Activated T-helper 1 cell treated with anti-CD3 and anti-CD28 coated beads, Interleukin-12 subunit alpha, Interleukin-12 subunit beta, Interleukin-2, Interleukin-4 antibody, amounts not matched to agents 30 ng/mL and 10 ng/mL and 1 ng/mL, durations not matched to agents 14 hours and 24 hours and 36 hours (primary cell): ENCODE results near the gene DAPP1. TPM values are rescaled to one million over a fixed set of nuclear protein-coding genes. Genes with fewer than 3 reads are reported as not detected.
"Not testable (repeated sequence)": the region's sequence is repeated elsewhere in the genome, so short reads cannot be mapped to it uniquely, and the experiment has no call there.

Experiments used
- DNase-seq: peaks from one replicate; pipeline ENCODE4 v3.0.0; 2021; ENCODE audit warnings: low spot score
- H3K27ac Mint-ChIP-seq: one replicate; pipeline ENCODE4 v1.8.0; 2021; ENCODE audit warnings: mild to moderate bottlenecking, mixed read lengths
- H3K27me3 Mint-ChIP-seq: one replicate; pipeline ENCODE4 v1.8.0; 2022; ENCODE audit warnings: mild to moderate bottlenecking, moderate library complexity, mixed read lengths; ENCODE audit not compliant: insufficient read depth
- H3K36me3 Mint-ChIP-seq: one replicate; pipeline ENCODE4 v1.8.0; 2021; ENCODE audit warnings: low read depth, mixed read lengths
- H3K4me1 Mint-ChIP-seq: one replicate; pipeline ENCODE4 v1.8.0; 2021; ENCODE audit warnings: low read depth, mixed read lengths
- H3K4me3 Mint-ChIP-seq: one replicate; pipeline ENCODE4 v1.8.0; 2021; ENCODE audit warnings: mild to moderate bottlenecking, moderate library complexity, mixed read lengths
- H3K9me3 Mint-ChIP-seq: one replicate; pipeline ENCODE4 v1.8.0; 2021; ENCODE audit warnings: mixed read lengths
- intact Hi-C: fragments of 100-400 bp; cut with micrococcal nuclease; formaldehyde crosslinking; loops from one replicate; pipeline ENCODE4 v1.15.1; 2024
- total RNA-seq: library from RNA; stranded (reverse); gene quantifications from 2 replicates; pipeline ENCODE4 v1.2.3, GENCODE V29; 2022

The DAPP1 gene
- total RNA-seq, 1 donor from 2014 or later = 40.2 TPM

GRCh38 chr4:99827857-99828256 lies 11.2 kb downstream of the DAPP1 start:
- intact Hi-C loops = loop anchor here (1.0 kb wide), 1 partner anchor 11 kb away; no protein-coding TSS in a partner anchor
- Mint-ChIP-seq H3K9me3 (no peaks in the 10 kb centered on the region), H3K4me3 (no peak overlapping the region), H3K27me3 (no peaks in the 10 kb centered on the region), H3K27ac (peak overlapping the region; percentile 45), H3K4me1 (peaks cover 57% of the 10 kb centered on the region), H3K36me3 (peaks cover 30% of the 10 kb centered on the region)
- DNase-seq = no peak

- Mint-ChIP-seq H3K4me1 (peaks cover 54% of the 10 kb centered on the region), H3K27ac (peak overlapping the region; percentile 41), H3K27me3 (no peaks in the 10 kb centered on the region), H3K4me3 (no peak overlapping the region), H3K36me3 (peaks cover 28% of the 10 kb centered on the region), H3K9me3 (no peaks in the 10 kb centered on the region)
- no peak for DNase-seq
- intact Hi-C loops = loop anchor here (1.0 kb wide), 1 partner anchor 11 kb away; no protein-coding TSS in a partner anchor
Measured at GRCh38 chr4:99828477-99828876, 11.8 kb downstream of the DAPP1 start.

GRCh38 chr4:99830051-99830450 lies 13.4 kb downstream of the DAPP1 start:
- DNase-seq, intact Hi-C loops, H3K27me3 Mint-ChIP-seq, H3K27ac Mint-ChIP-seq, H3K4me3 Mint-ChIP-seq, H3K9me3 Mint-ChIP-seq: not testable (repeated sequence)
- Mint-ChIP-seq H3K36me3 (peaks cover 22% of the 10 kb centered on the region), H3K4me1 (peaks cover 38% of the 10 kb centered on the region)

GRCh38 chr4:99832321-99832720 lies 15.7 kb downstream of the DAPP1 start:
- Mint-ChIP-seq H3K4me3 (no peak overlapping the region), H3K4me1 (peaks cover 19% of the 10 kb centered on the region), H3K36me3 (peaks cover 31% of the 10 kb centered on the region), H3K27ac (no peak overlapping the region), H3K27me3 (no peaks in the 10 kb centered on the region), H3K9me3 (no peaks in the 10 kb centered on the region)
- DNase-seq = no peak
- intact Hi-C loops = no loop called here

- Mint-ChIP-seq H3K36me3 (peaks cover 30% of the 10 kb centered on the region), H3K9me3 (no peaks in the 10 kb centered on the region), H3K27ac (no peak overlapping the region), H3K4me3 (no peak overlapping the region), H3K27me3 (no peaks in the 10 kb centered on the region), H3K4me1 (peaks cover 15% of the 10 kb centered on the region)
- intact Hi-C loops = no loop called here
- DNase-seq = no peak
Measured at GRCh38 chr4:99832758-99833157, 16.1 kb downstream of the DAPP1 start.

- DNase-seq = no peak
- no peaks in the 10 kb centered on the region for H3K9me3 Mint-ChIP-seq
- H3K4me1 Mint-ChIP-seq = peaks cover 15% of the 10 kb centered on the region
- H3K27me3 Mint-ChIP-seq = no peaks in the 10 kb centered on the region
- peaks cover 34% of the 10 kb centered on the region for H3K36me3 Mint-ChIP-seq
- H3K27ac Mint-ChIP-seq = no peak overlapping the region
- intact Hi-C loops = no loop called here
- H3K4me3 Mint-ChIP-seq = no peak overlapping the region
Measured at GRCh38 chr4:99833756-99834155, 17.1 kb downstream of the DAPP1 start.

- Mint-ChIP-seq H3K4me1 (peaks cover 19% of the 10 kb centered on the region), H3K27me3 (no peaks in the 10 kb centered on the region), H3K36me3 (peaks cover 41% of the 10 kb centered on the region), H3K27ac (no peak overlapping the region), H3K9me3 (no peaks in the 10 kb centered on the region), H3K4me3 (no peak overlapping the region)
- no peak for DNase-seq
- intact Hi-C loops = no loop called here
Measured at GRCh38 chr4:99834569-99834968, 17.9 kb downstream of the DAPP1 start.

- Mint-ChIP-seq H3K9me3 (no peaks in the 10 kb centered on the region), H3K4me3 (no peak overlapping the region), H3K27ac (no peak overlapping the region), H3K36me3 (peaks cover 40% of the 10 kb centered on the region), H3K4me1 (peaks cover 14% of the 10 kb centered on the region), H3K27me3 (no peaks in the 10 kb centered on the region)
- DNase-seq = no peak
- intact Hi-C loops = no loop called here
Measured at GRCh38 chr4:99835942-99836341, 19.3 kb downstream of the DAPP1 start.

- Mint-ChIP-seq H3K27me3 (no peaks in the 10 kb centered on the region), H3K4me3 (no peak overlapping the region), H3K27ac (no peak overlapping the region), H3K9me3 (no peaks in the 10 kb centered on the region), H3K4me1 (peaks cover 31% of the 10 kb centered on the region), H3K36me3 (peaks cover 57% of the 10 kb centered on the region)
- intact Hi-C loops = no loop called here
- no peak for DNase-seq
Measured at GRCh38 chr4:99838927-99839326, 22.3 kb downstream of the DAPP1 start.

GRCh38 chr4:99841129-99841528 lies 24.5 kb downstream of the DAPP1 start:
- Mint-ChIP-seq H3K9me3 (no peaks in the 10 kb centered on the region), H3K27me3 (no peaks in the 10 kb centered on the region), H3K4me3 (no peak overlapping the region), H3K4me1 (peaks cover 49% of the 10 kb centered on the region), H3K36me3 (peaks cover 49% of the 10 kb centered on the region), H3K27ac (peak overlapping the region; percentile 50)
- DNase-seq = no peak
- intact Hi-C loops = no loop called here

GRCh38 chr4:99843413-99843812 lies 26.8 kb downstream of the DAPP1 start:
- intact Hi-C loops = no loop called here
- H3K36me3 Mint-ChIP-seq = peaks cover 41% of the 10 kb centered on the region
- H3K4me3 Mint-ChIP-seq = no peak overlapping the region
- H3K9me3 Mint-ChIP-seq = no peaks in the 10 kb centered on the region
- H3K4me1 Mint-ChIP-seq = peaks cover 71% of the 10 kb centered on the region
- H3K27ac Mint-ChIP-seq = no peak overlapping the region
- H3K27me3 Mint-ChIP-seq = no peaks in the 10 kb centered on the region
- no peak for DNase-seq

- Mint-ChIP-seq H3K4me1 (peaks cover 71% of the 10 kb centered on the region), H3K36me3 (peaks cover 39% of the 10 kb centered on the region), H3K27me3 (no peaks in the 10 kb centered on the region), H3K9me3 (no peaks in the 10 kb centered on the region), H3K4me3 (no peak overlapping the region), H3K27ac (no peak overlapping the region)
- intact Hi-C loops = no loop called here
- no peak for DNase-seq
Measured at GRCh38 chr4:99844048-99844447, 27.4 kb downstream of the DAPP1 start.

GRCh38 chr4:99845179-99845578 lies 28.6 kb downstream of the DAPP1 start:
- H3K36me3 Mint-ChIP-seq = peaks cover 38% of the 10 kb centered on the region
- no peaks in the 10 kb centered on the region for H3K9me3 Mint-ChIP-seq
- H3K4me1 Mint-ChIP-seq = peaks cover 78% of the 10 kb centered on the region
- H3K27me3 Mint-ChIP-seq = no peaks in the 10 kb centered on the region
- intact Hi-C loops = loop anchor here (5.0 kb wide), 3 partner anchors 913 to 1243 kb away; no protein-coding TSS in a partner anchor
- H3K27ac Mint-ChIP-seq = peak overlapping the region; percentile 87
- peak overlapping the region; percentile 61 for H3K4me3 Mint-ChIP-seq
- DNase-seq = no peak
